22Rv1 (cell line): Measurements from ENCODE around the gene RAD51B.

Experiments used
- ZFX ChIP-seq: fragments of 450-650 bp; IDR thresholded peaks from 2 replicates; pipeline ENCODE4 v1.6.1; 2017; ENCODE audit warnings: antibody characterized with exemption, borderline replicate concordance
- TF ChIP-seq, protein P1 (sequence below): fragments of 450-650 bp; IDR thresholded peaks from 2 replicates; pipeline ENCODE4 v1.5.1; 2017; ENCODE audit warnings: mild to moderate bottlenecking

DNA sequence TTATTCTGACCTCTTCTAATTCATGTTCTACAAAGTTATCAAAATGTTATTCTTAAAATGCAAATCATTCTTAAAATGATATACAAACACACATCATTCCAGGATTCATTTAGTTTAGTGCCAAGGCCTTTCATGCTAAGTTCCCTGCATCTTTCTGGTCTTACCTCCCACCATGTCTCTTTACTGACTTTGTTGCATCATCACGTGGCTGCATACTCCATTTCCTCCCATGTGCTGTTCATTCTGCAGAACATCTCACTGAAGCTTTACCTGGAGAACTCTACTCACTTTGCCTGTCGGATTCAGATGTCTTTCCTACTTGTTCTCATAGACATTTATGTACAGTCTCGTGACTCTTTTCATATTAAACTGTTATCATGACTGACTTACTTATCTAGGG is 278.1 kb downstream of the RAD51B start:
- TF ChIP-seq, protein P1, sequence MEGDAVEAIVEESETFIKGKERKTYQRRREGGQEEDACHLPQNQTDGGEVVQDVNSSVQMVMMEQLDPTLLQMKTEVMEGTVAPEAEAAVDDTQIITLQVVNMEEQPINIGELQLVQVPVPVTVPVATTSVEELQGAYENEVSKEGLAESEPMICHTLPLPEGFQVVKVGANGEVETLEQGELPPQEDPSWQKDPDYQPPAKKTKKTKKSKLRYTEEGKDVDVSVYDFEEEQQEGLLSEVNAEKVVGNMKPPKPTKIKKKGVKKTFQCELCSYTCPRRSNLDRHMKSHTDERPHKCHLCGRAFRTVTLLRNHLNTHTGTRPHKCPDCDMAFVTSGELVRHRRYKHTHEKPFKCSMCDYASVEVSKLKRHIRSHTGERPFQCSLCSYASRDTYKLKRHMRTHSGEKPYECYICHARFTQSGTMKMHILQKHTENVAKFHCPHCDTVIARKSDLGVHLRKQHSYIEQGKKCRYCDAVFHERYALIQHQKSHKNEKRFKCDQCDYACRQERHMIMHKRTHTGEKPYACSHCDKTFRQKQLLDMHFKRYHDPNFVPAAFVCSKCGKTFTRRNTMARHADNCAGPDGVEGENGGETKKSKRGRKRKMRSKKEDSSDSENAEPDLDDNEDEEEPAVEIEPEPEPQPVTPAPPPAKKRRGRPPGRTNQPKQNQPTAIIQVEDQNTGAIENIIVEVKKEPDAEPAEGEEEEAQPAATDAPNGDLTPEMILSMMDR, result no peak
- no peak for TF ChIP-seq ZFX
